HAP-1 (cell line): Measurements from ENCODE around the gene DCAF6.
"Not testable (repeated sequence)": the region's sequence is repeated elsewhere in the genome, so short reads cannot be mapped to it uniquely, and the experiment has no call there.

Experiments
- DNase-seq, 2 experiments: peaks; one replicate each; pipeline ENCODE4 v3.0.0-alpha.2; 2016 to 2020; ENCODE audit warnings: low spot score in 2 of 2
- H3K27me3 ChIP-seq: fragments of 250-450 bp; sonication (Bioruptor Pico); 2 replicates; pipeline ENCODE4 v1.5.1; 2020; ENCODE audit warnings: low read depth, mild to moderate bottlenecking, moderate library complexity
- H3K36me3 ChIP-seq: fragments of 250-450 bp; sonication (Bioruptor Pico); replicated peaks from 2 replicates; pipeline ENCODE4 v1.5.1; 2020; ENCODE audit warnings: mild to moderate bottlenecking
- H3K4me1 ChIP-seq: fragments of 250-450 bp; sonication (Bioruptor Pico); 2 replicates; pipeline ENCODE4 v1.5.1; 2020; ENCODE audit warnings: mild to moderate bottlenecking
- H3K4me3 ChIP-seq: fragments of 250-450 bp; sonication (Bioruptor Pico); 2 replicates; pipeline ENCODE4 v1.5.1; 2020; ENCODE audit warnings: mild to moderate bottlenecking, moderate library complexity
- H3K9me3 ChIP-seq: fragments of 250-450 bp; sonication (Bioruptor Pico); 2 replicates; pipeline ENCODE4 v1.5.1; 2020; ENCODE audit warnings: mild to moderate bottlenecking, moderate library complexity
- in situ Hi-C: fragments of 300-500 bp; cut with MboI; formaldehyde crosslinking; loops from 3 replicates; pipeline ENCODE4 v1.14.3; 2020; ENCODE audit warnings: low sequenced_read_pairs, inconsistent platforms, mixed read lengths

DCAF6 gene

GRCh38 chr1:168042362-168042761 lies 105.9 kb downstream of the DCAF6 start:
- Histone ChIP-seq H3K9me3 (no peaks in the 10 kb centered on the region), H3K4me1 (0 out of 2 replicates have a peak, but pooled peaks cover 2% of the 10 kb centered on the region), H3K27me3 (no peaks in the 10 kb centered on the region), H3K4me3 (no peak overlapping the region), H3K36me3 (peaks cover 3% of the 10 kb centered on the region; the same call in 1 of the 2 replicates)
- DNase-seq, result no peak
- in situ Hi-C loops, result no loop called here

- DNase-seq, result no peak
- in situ Hi-C loops, result no loop called here
- Histone ChIP-seq H3K36me3 (peaks cover 3% of the 10 kb centered on the region; the same call in 1 of the 2 replicates), H3K9me3 (no peaks in the 10 kb centered on the region), H3K27me3 (no peaks in the 10 kb centered on the region), H3K4me3 (no peak overlapping the region), H3K4me1 (peaks cover 5% of the 10 kb centered on the region)
These were observed 108.8 kb downstream of the DCAF6 start for GRCh38 chr1:168045311-168045710.

- in situ Hi-C loops, result no loop called here
- H3K9me3 ChIP-seq, result no peaks in the 10 kb centered on the region
- no peaks in the 10 kb centered on the region for H3K27me3 ChIP-seq
- peaks cover 10% of the 10 kb centered on the region for H3K4me1 ChIP-seq
- peak in 1 of 2 experiments; percentile 86 for DNase-seq
- no peaks in the 10 kb centered on the region for H3K36me3 ChIP-seq
- no peak overlapping the region for H3K4me3 ChIP-seq
These were observed 113.8 kb downstream of the DCAF6 start for GRCh38 chr1:168050307-168050706.

- peaks cover 10% of the 10 kb centered on the region for H3K4me1 ChIP-seq
- DNase-seq, result no peak
- no peaks in the 10 kb centered on the region for H3K27me3 ChIP-seq
- no peak overlapping the region for H3K4me3 ChIP-seq
- in situ Hi-C loops, result no loop called here
- no peaks in the 10 kb centered on the region for H3K9me3 ChIP-seq
- no peaks in the 10 kb centered on the region for H3K36me3 ChIP-seq
These were observed 114.4 kb downstream of the DCAF6 start for GRCh38 chr1:168050880-168051279.

- no peaks in the 10 kb centered on the region for H3K36me3 ChIP-seq
- no peaks in the 10 kb centered on the region for H3K27me3 ChIP-seq
- in situ Hi-C loops, result no loop called here
- H3K4me3 ChIP-seq, result no peak overlapping the region
- DNase-seq, result no peak
- no peaks in the 10 kb centered on the region for H3K9me3 ChIP-seq
- H3K4me1 ChIP-seq, result peaks cover 10% of the 10 kb centered on the region
These were observed 117.2 kb downstream of the DCAF6 start for GRCh38 chr1:168053681-168054080.

GRCh38 chr1:168054117-168054516 lies 117.6 kb downstream of the DCAF6 start:
- in situ Hi-C loops, result no loop called here

GRCh38 chr1:168056152-168056551 lies 119.7 kb downstream of the DCAF6 start:
- in situ Hi-C loops, H3K27me3 ChIP-seq, H3K4me1 ChIP-seq, DNase-seq, H3K36me3 ChIP-seq, H3K9me3 ChIP-seq, H3K4me3 ChIP-seq: not testable (repeated sequence)

More at GRCh38 chr1:168054117-168054516, 117.6 kb downstream of the DCAF6 start:
- peaks cover 10% of the 10 kb centered on the region for H3K4me1 ChIP-seq
- H3K36me3 ChIP-seq, result no peaks in the 10 kb centered on the region
- H3K4me3 ChIP-seq, result no peak overlapping the region
- no peak for DNase-seq
- H3K27me3 ChIP-seq, result no peaks in the 10 kb centered on the region
- no peaks in the 10 kb centered on the region for H3K9me3 ChIP-seq

- Histone ChIP-seq H3K4me3 (no peak overlapping the region), H3K36me3 (no peaks in the 10 kb centered on the region), H3K4me1 (no peaks in the 10 kb centered on the region), H3K27me3 (no peaks in the 10 kb centered on the region), H3K9me3 (no peaks in the 10 kb centered on the region)
- in situ Hi-C loops, result no loop called here
- no peak for DNase-seq
These were observed 120.9 kb downstream of the DCAF6 start for GRCh38 chr1:168057355-168057754.

GRCh38 chr1:168057921-168058320 lies 121.4 kb downstream of the DCAF6 start:
- Histone ChIP-seq H3K9me3 (no peaks in the 10 kb centered on the region), H3K27me3 (no peaks in the 10 kb centered on the region), H3K36me3 (no peaks in the 10 kb centered on the region), H3K4me3 (no peak overlapping the region), H3K4me1 (no peaks in the 10 kb centered on the region)
- no peak for DNase-seq
- in situ Hi-C loops, result no loop called here

- no peaks in the 10 kb centered on the region for H3K9me3 ChIP-seq
- in situ Hi-C loops, result no loop called here
- no peaks in the 10 kb centered on the region for H3K4me1 ChIP-seq
- DNase-seq, result no peak
- no peaks in the 10 kb centered on the region for H3K27me3 ChIP-seq
- H3K36me3 ChIP-seq, result peaks cover 8% of the 10 kb centered on the region
- H3K4me3 ChIP-seq, result no peak overlapping the region
These were observed 127.7 kb downstream of the DCAF6 start for GRCh38 chr1:168064216-168064615.

- H3K36me3 ChIP-seq, result peaks cover 11% of the 10 kb centered on the region
- H3K27me3 ChIP-seq, result no peaks in the 10 kb centered on the region
- in situ Hi-C loops, result no loop called here
- H3K9me3 ChIP-seq, result no peaks in the 10 kb centered on the region
- H3K4me3 ChIP-seq, result no peak overlapping the region
- H3K4me1 ChIP-seq, result no peaks in the 10 kb centered on the region
- DNase-seq, result no peak
These were observed 129.0 kb downstream of the DCAF6 start for GRCh38 chr1:168065506-168065905.

GRCh38 chr1:168069384-168069783 lies 132.9 kb downstream of the DCAF6 start:
- Histone ChIP-seq H3K36me3 (peaks cover 11% of the 10 kb centered on the region), H3K4me3 (no peak overlapping the region), H3K27me3 (no peaks in the 10 kb centered on the region), H3K4me1 (no peaks in the 10 kb centered on the region), H3K9me3 (no peaks in the 10 kb centered on the region)
- no peak for DNase-seq
- in situ Hi-C loops, result no loop called here

GRCh38 chr1:168079761-168080160 lies 143.3 kb downstream of the DCAF6 start:
- H3K4me3 ChIP-seq, result no peak overlapping the region
- no peaks in the 10 kb centered on the region for H3K27me3 ChIP-seq
- peaks cover 3% of the 10 kb centered on the region; the same call in 1 of the 2 replicates for H3K36me3 ChIP-seq
- H3K4me1 ChIP-seq, result no peaks in the 10 kb centered on the region
- H3K9me3 ChIP-seq, result no peaks in the 10 kb centered on the region
- in situ Hi-C loops, result no loop called here
- no peak for DNase-seq

- Histone ChIP-seq H3K27me3 (no peaks in the 10 kb centered on the region), H3K4me3 (no peak overlapping the region), H3K36me3 (peaks cover 3% of the 10 kb centered on the region; the same call in 1 of the 2 replicates), H3K9me3 (no peaks in the 10 kb centered on the region), H3K4me1 (no peaks in the 10 kb centered on the region)
- in situ Hi-C loops, result no loop called here
- DNase-seq, result no peak
These were observed 145.0 kb downstream of the DCAF6 start for GRCh38 chr1:168081373-168082007.
